Measurements from ENCODE around the gene ADAM23.

Gene ADAM23

GRCh38 chr2:206647985-206648384, 204.7 kb downstream of the ADAM23 start:
- DNase-seq, result no peak

- no peak for DNase-seq
Measured at GRCh38 chr2:206657087-206657486, 213.8 kb downstream of the ADAM23 start.

GRCh38 chr2:206665251-206665650, 221.9 kb downstream of the ADAM23 start:
- DNase-seq, result no peak

Data from C1 segment of cervical spinal cord (tissue), 14 donors.